K562 (cell line): ENCODE data around the gene AIRE.

Source experiments
- ADNP ChIP-seq: fragments of 200-800 bp; sonication (Bioruptor generic); IDR thresholded peaks from 2 replicates; pipeline ENCODE4 v1.6.1; 2016; ENCODE audit warnings: missing genetic modification characterization, missing compliant biosample characterization
- ARID2 ChIP-seq: fragments of 450-650 bp; IDR thresholded peaks from 2 replicates; pipeline ENCODE4 v1.6.1; 2017; ENCODE audit warnings: antibody characterized with exemption, mild to moderate bottlenecking
- CEBPB ChIP-seq: fragments of 450-650 bp; IDR thresholded peaks from 2 replicates; pipeline ENCODE4 v1.6.1; 2016; ENCODE audit warnings: missing genetic modification characterization, missing compliant biosample characterization
- FOXJ3 ChIP-seq: sonication (generic); formaldehyde crosslinking; IDR thresholded peaks from 2 replicates; pipeline ENCODE4 v1.4.0; 2020; ENCODE audit warnings: mild to moderate bottlenecking, missing genetic modification reagents
- KDM4B ChIP-seq, 2 experiments: fragments of 450-650 bp in 1 of 2; sonication (generic) in 1 of 2; IDR thresholded peaks; 2 replicates each; pipeline ENCODE4 v1.6.1; 2016 to 2017; ENCODE audit warnings: borderline replicate concordance in 2 of 2, antibody characterized with exemption in 1 of 2, low read depth in 1 of 2, mild to moderate bottlenecking in 1 of 2
- MTA3 ChIP-seq: fragments of 450-650 bp; formaldehyde crosslinking; IDR thresholded peaks from 2 replicates; pipeline ENCODE4 v1.6.1; 2017; ENCODE audit warnings: mild to moderate bottlenecking, borderline replicate concordance
- POLR2AphosphoS2 ChIP-seq: IDR thresholded peaks from 2 replicates; pipeline ENCODE4 v1.6.1; 2012; ENCODE audit warnings: low read length, improper control_type of control experiment
- SAP30 ChIP-seq: fragments of 200-600 bp; sonication (generic); IDR thresholded peaks from 2 replicates; pipeline ENCODE4 v1.6.1; 2012; ENCODE audit warnings: borderline replicate concordance, low read depth, mild to moderate bottlenecking, moderate library complexity, low read length, control low read depth, inconsistent platforms; ENCODE audit not compliant: insufficient read depth, poor library complexity, severe bottlenecking
- XRCC5 ChIP-seq: fragments of 200-400 bp; formaldehyde crosslinking; IDR thresholded peaks from 2 replicates; pipeline ENCODE4 v1.6.1; 2017; ENCODE audit warnings: low read depth, mild to moderate bottlenecking, low read length
- ZBTB8A ChIP-seq: fragments of 450-650 bp; IDR thresholded peaks from 2 replicates; pipeline ENCODE4 v1.6.1; 2018; ENCODE audit warnings: mild to moderate bottlenecking, moderate library complexity; ENCODE audit not compliant: partially characterized antibody
- ZNF274 ChIP-seq: IDR thresholded peaks from 2 replicates; pipeline ENCODE4 v1.6.1; 2011; ENCODE audit warnings: low read depth, mild to moderate bottlenecking, low read length, moderate library complexity, borderline replicate concordance
- TF ChIP-seq, protein P1 (sequence below), 3 experiments: IDR thresholded peaks in 2 of 3; conservative IDR thresholded peaks in 1 of 3; 2 replicates each; pipeline ENCODE4 v1.5.1; 2011 to 2012; ENCODE audit warnings: low read length in 3 of 3, mild to moderate bottlenecking in 3 of 3, control low read depth in 2 of 3, improper control_type of control experiment in 1 of 3, inconsistent platforms in 1 of 3, low read depth in 1 of 3, mixed read lengths in 1 of 3, moderate library complexity in 1 of 3; ENCODE audit not compliant: insufficient read depth in 2 of 3
- TF ChIP-seq, protein P2 (sequence below): sonication (generic); formaldehyde crosslinking; IDR thresholded peaks from 2 replicates; pipeline ENCODE4 v1.8.1; 2023; ENCODE audit warnings: mild to moderate bottlenecking, missing genetic modification reagents
- TF ChIP-seq, protein P3 (sequence below): fragments of 250-450 bp; sonication (Bioruptor Pico); IDR thresholded peaks from 2 replicates; pipeline ENCODE4 v1.5.0; 2020; ENCODE audit warnings: mild to moderate bottlenecking

DNA sequence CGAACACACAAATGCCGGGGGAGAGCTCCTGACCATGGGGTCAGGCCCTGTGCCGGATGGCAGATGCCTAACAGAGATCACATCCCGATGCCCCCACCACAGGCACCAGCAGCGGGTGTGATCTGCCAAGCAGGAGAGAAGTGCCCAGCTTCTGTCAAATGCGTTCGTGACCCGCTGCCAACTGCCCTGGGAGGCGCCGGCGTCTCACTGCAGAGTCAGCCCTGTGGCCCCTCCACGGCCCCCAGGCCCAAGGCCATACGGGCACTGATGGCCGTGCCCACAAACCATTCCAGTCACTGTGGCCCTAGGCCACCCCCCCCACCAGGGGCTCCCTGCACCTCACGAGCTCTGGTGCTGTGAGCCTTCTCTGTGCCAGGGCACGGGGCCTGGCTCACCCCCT lies 45.5 kb downstream of the AIRE start:
- TF ChIP-seq ZBTB8A (no peak), ZNF274 (no peak), SAP30 (no peak), POLR2AphosphoS2 (no peak), XRCC5 (no peak), ADNP (tag) (no peak), CEBPB (tag) (no peak), FOXJ3 (no peak), ARID2 (no peak), KDM4B (IDR thresholded peaks at IDR 0.05; ENCODE audit: borderline replicate concordance in 2 of 2, low read depth in 1 of 2) (no peak), MTA3 (no peak)
- TF ChIP-seq, protein P1, sequence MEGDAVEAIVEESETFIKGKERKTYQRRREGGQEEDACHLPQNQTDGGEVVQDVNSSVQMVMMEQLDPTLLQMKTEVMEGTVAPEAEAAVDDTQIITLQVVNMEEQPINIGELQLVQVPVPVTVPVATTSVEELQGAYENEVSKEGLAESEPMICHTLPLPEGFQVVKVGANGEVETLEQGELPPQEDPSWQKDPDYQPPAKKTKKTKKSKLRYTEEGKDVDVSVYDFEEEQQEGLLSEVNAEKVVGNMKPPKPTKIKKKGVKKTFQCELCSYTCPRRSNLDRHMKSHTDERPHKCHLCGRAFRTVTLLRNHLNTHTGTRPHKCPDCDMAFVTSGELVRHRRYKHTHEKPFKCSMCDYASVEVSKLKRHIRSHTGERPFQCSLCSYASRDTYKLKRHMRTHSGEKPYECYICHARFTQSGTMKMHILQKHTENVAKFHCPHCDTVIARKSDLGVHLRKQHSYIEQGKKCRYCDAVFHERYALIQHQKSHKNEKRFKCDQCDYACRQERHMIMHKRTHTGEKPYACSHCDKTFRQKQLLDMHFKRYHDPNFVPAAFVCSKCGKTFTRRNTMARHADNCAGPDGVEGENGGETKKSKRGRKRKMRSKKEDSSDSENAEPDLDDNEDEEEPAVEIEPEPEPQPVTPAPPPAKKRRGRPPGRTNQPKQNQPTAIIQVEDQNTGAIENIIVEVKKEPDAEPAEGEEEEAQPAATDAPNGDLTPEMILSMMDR (IDR thresholded peaks at IDR 0.05 in 2 of 3, conservative IDR thresholded peaks at IDR 0.05 in 1 of 3; ENCODE audit: insufficient read depth in 2 of 3, low read depth in 1 of 3, low read length in 3 of 3), result no peak
- TF ChIP-seq, protein P2, sequence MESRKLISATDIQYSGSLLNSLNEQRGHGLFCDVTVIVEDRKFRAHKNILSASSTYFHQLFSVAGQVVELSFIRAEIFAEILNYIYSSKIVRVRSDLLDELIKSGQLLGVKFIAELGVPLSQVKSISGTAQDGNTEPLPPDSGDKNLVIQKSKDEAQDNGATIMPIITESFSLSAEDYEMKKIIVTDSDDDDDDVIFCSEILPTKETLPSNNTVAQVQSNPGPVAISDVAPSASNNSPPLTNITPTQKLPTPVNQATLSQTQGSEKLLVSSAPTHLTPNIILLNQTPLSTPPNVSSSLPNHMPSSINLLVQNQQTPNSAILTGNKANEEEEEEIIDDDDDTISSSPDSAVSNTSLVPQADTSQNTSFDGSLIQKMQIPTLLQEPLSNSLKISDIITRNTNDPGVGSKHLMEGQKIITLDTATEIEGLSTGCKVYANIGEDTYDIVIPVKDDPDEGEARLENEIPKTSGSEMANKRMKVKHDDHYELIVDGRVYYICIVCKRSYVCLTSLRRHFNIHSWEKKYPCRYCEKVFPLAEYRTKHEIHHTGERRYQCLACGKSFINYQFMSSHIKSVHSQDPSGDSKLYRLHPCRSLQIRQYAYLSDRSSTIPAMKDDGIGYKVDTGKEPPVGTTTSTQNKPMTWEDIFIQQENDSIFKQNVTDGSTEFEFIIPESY (CRISPR knock-in tag), result no peak
- TF ChIP-seq, protein P3, sequence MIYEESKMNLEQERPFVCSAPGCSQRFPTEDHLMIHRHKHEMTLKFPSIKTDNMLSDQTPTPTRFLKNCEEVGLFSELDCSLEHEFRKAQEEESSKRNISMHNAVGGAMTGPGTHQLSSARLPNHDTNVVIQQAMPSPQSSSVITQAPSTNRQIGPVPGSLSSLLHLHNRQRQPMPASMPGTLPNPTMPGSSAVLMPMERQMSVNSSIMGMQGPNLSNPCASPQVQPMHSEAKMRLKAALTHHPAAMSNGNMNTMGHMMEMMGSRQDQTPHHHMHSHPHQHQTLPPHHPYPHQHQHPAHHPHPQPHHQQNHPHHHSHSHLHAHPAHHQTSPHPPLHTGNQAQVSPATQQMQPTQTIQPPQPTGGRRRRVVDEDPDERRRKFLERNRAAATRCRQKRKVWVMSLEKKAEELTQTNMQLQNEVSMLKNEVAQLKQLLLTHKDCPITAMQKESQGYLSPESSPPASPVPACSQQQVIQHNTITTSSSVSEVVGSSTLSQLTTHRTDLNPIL (CRISPR knock-in tag), result no peak
